Liver (tissue), 9 donors: ENCODE data around the gene FUT7. TPM values are rescaled to one million over a fixed set of nuclear protein-coding genes. Genes with fewer than 3 reads are reported as not detected.

Experiments
- DNase-seq: peaks from one replicate; pipeline ENCODE4 v3.0.0-alpha.2; 2017; ENCODE audit warnings: low spot score
- H3K27ac ChIP-seq, 2 donors: one replicate each; pipeline ENCODE4 v1.7.0; 2013; ENCODE audit warnings: inconsistent platforms in 2 of 2, low read length in 2 of 2, control low read depth in 1 of 2, low read depth in 1 of 2, mild to moderate bottlenecking in 1 of 2
- H3K27me3 ChIP-seq, 4 donors: one replicate each; pipeline versions ENCODE4 v1.6.1 to v1.7.0; 2013; ENCODE audit warnings: low read length in 3 of 4, inconsistent platforms in 1 of 4, mild to moderate bottlenecking in 1 of 4, moderate library complexity in 1 of 4; ENCODE audit not compliant: control insufficient read depth in 4 of 4, insufficient read depth in 4 of 4
- H3K36me3 ChIP-seq, 4 donors: one replicate each; pipeline versions ENCODE4 v1.6.1 to v1.7.0; 2013; ENCODE audit warnings: low read length in 3 of 4, mild to moderate bottlenecking in 3 of 4, low read depth in 1 of 4, moderate library complexity in 1 of 4; ENCODE audit not compliant: control insufficient read depth in 4 of 4, insufficient read depth in 3 of 4
- H3K4me1 ChIP-seq, 4 donors: one replicate each; pipeline versions ENCODE4 v1.6.1 to v1.7.0; 2013; ENCODE audit warnings: low read length in 3 of 4, mild to moderate bottlenecking in 3 of 4, moderate library complexity in 1 of 4; ENCODE audit not compliant: control insufficient read depth in 4 of 4, insufficient read depth in 4 of 4
- H3K4me3 ChIP-seq, 3 donors: one replicate each; pipeline versions ENCODE4 v1.6.1 to v1.7.0; 2013; ENCODE audit warnings: low read length in 3 of 3, control low read depth in 1 of 3, low read depth in 1 of 3, mild to moderate bottlenecking in 1 of 3
- H3K9ac ChIP-seq, 2 donors: one replicate each; pipeline ENCODE4 v1.7.0; 2013; ENCODE audit warnings: low read length in 2 of 2, mild to moderate bottlenecking in 2 of 2, moderate library complexity in 2 of 2, control low read depth in 1 of 2, low read depth in 1 of 2
- H3K9me3 ChIP-seq, 4 donors: one replicate each; pipeline versions ENCODE4 v1.6.1 to v1.7.0; 2013; ENCODE audit warnings: low read length in 3 of 4; ENCODE audit not compliant: control insufficient read depth in 4 of 4
- EGR1 ChIP-seq, 2 donors: IDR thresholded peaks; 2 replicates each; pipeline ENCODE4 v1.6.1; 2016 to 2018; ENCODE audit warnings: antibody characterized with exemption in 2 of 2, low read depth in 2 of 2
- FOXA1 ChIP-seq: IDR thresholded peaks from 2 replicates; pipeline ENCODE4 v1.6.1; 2016; ENCODE audit warnings: antibody characterized with exemption
- FOXA2 ChIP-seq: IDR thresholded peaks from 2 replicates; pipeline ENCODE4 v1.6.1; 2016; ENCODE audit warnings: antibody characterized with exemption
- HNF4A ChIP-seq, 2 donors: conservative IDR thresholded peaks; 2 replicates each; pipeline ENCODE4 v1.6.1; 2016; ENCODE audit warnings: antibody characterized with exemption in 2 of 2, mild to moderate bottlenecking in 2 of 2
- HNF4G ChIP-seq: IDR thresholded peaks from 2 replicates; pipeline ENCODE4 v1.6.1; 2016; ENCODE audit warnings: antibody characterized with exemption
- JUND ChIP-seq, 2 donors: IDR thresholded peaks; 2 replicates each; pipeline ENCODE4 v1.6.1; 2016; ENCODE audit warnings: antibody characterized with exemption in 2 of 2
- MAX ChIP-seq: IDR thresholded peaks from 2 replicates; pipeline ENCODE4 v1.6.1; 2016; ENCODE audit warnings: antibody characterized with exemption
- NR2F2 ChIP-seq: IDR thresholded peaks from 2 replicates; pipeline ENCODE4 v1.6.1; 2016; ENCODE audit warnings: antibody characterized with exemption
- RAD21 ChIP-seq, 2 donors: IDR thresholded peaks; 2 replicates each; pipeline ENCODE4 v1.6.1; 2016; ENCODE audit warnings: antibody characterized with exemption in 2 of 2, mild to moderate bottlenecking in 2 of 2
- REST ChIP-seq: IDR thresholded peaks from 2 replicates; pipeline ENCODE4 v1.6.1; 2016; ENCODE audit warnings: antibody characterized with exemption, mild to moderate bottlenecking
- RXRA ChIP-seq, 2 donors: IDR thresholded peaks; 2 replicates each; pipeline ENCODE4 v1.6.1; 2017 to 2018; ENCODE audit warnings: antibody characterized with exemption in 2 of 2, mild to moderate bottlenecking in 1 of 2
- SP1 ChIP-seq: IDR thresholded peaks from 2 replicates; pipeline ENCODE4 v1.6.1; 2018; ENCODE audit warnings: antibody characterized with exemption, mild to moderate bottlenecking
- YY1 ChIP-seq: IDR thresholded peaks from 2 replicates; pipeline ENCODE4 v1.6.1; 2016; ENCODE audit warnings: antibody characterized with exemption, mild to moderate bottlenecking
- ZBTB33 ChIP-seq: IDR thresholded peaks from 2 replicates; pipeline ENCODE4 v1.6.1; 2016; ENCODE audit warnings: antibody characterized with exemption
- WGBS: extraction: QIAGEN DNeasy Blood & Tissue Kit; methylation state at CpG from one replicate; pipeline ENCODE4 v1.1.7; 2013; 5-methylcytosine and 5-hydroxymethylcytosine counted together
- polyA plus RNA-seq, 2 donors: library from polyadenylated mRNA; stranded (reverse) in 1 of 2; unstranded in 1 of 2; fragments of 200-250 nt in 1 of 2; fragments of >200 nt in 1 of 2; fragmentation: Nextera tagmentation in 1 of 2; extraction: Ambion mirVana in 1 of 2; gene quantifications; one replicate each; pipeline versions ENCODE4 v1.2.1 to v1.2.3, GENCODE V29; 2013 to 2015
- total RNA-seq, 2 donors: library from RNA; depleted of rRNA; stranded (reverse); fragments of >200 nt; gene quantifications; one replicate each; pipeline ENCODE4 v1.2.3, GENCODE V29; 2014
- donor health status: healthy.
- donor health status: healthy.
- donor health status: healthy.
- donor health status: healthy.
- donor health status: healthy.

FUT7 gene
- total and polyA plus RNA-seq, 4 donors = 0.14 to 0.67 (median 0.37) TPM; not detected in 1

DNA sequence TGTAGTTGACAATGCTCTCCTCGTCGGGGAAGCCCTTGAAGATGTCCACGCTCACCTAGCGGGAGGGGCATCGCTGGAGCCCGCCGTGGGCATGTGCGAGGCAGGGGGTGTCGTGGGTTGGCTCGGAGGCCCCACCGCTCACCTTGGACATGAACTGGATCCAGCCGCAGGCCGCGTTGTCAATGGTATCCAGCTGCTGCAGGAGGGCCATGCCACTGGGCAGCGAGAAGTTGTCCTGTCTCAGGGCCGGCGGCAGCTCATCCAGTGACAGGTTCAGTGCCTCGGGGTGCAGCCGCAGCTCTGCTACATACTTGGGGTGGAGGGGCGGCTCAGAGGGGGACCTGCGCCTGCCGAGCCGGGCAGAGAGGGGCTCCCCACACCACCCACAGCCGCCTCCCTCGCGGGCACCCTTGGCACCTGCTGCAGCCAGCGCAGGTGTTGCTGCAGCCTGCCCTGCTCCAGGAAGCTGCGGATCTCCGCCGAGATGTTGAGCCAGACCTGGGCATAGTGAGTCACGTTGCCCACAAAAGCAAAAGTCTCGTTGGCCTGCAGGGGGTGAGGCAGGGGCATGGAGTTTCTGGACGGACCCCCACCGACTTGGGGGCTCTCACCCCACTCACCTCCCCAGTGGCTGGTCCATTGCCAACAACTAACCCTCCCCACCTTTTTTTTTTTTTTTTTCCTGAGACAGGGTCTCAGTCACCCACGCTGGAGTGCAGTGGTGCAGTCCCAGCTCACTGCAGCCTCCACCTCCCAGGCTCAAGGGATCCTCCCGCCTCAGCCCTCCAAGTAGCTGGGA lies 12.9 kb downstream of the FUT7 start:
- H3K36me3 ChIP-seq = peaks cover 2 to 28% (median 12%) of the 10 kb centered on the region in 4 donors
- TF ChIP-seq JUND (IDR thresholded peaks at IDR 0.05) = no peak
- TF ChIP-seq REST = no peak
- no peak for TF ChIP-seq FOXA1
- TF ChIP-seq HNF4A (conservative IDR thresholded peaks at IDR 0.05) = no peak
- TF ChIP-seq FOXA2 = no peak
- TF ChIP-seq SP1 = no peak
- TF ChIP-seq HNF4G = no peak
- no peak for TF ChIP-seq ZBTB33
- H3K4me1 ChIP-seq = peaks cover 11 to 18% (median 16%) of the 10 kb centered on the region in 4 donors
- no peak for DNase-seq
- no peak overlapping the region for H3K27ac ChIP-seq
- no peaks in the 10 kb centered on the region for H3K27me3 ChIP-seq
- H3K4me3 ChIP-seq = no peak overlapping the region
- 95% methylated on average over 36 of the region's 36 CpGs for WGBS
- H3K9me3 ChIP-seq = no peaks in the 10 kb centered on the region
- H3K9ac ChIP-seq = no peak overlapping the region

GRCh38 chr9:137017791-137018497 lies 13.9 kb downstream of the FUT7 start:
- Histone ChIP-seq H3K27ac (no peak overlapping the region), H3K4me1 (peaks cover under 1 to 8% (median 7%) of the 10 kb centered on the region in 4 donors), H3K36me3 (peaks cover 2 to 31% (median 15%) of the 10 kb centered on the region in 4 donors), H3K9ac (no peak overlapping the region), H3K4me3 (no peak overlapping the region), H3K9me3 (no peaks in the 10 kb centered on the region), H3K27me3 (no peaks in the 10 kb centered on the region)
- TF ChIP-seq HNF4G = no peak
- TF ChIP-seq REST = no peak
- TF ChIP-seq ZBTB33 = no peak
- no peak for TF ChIP-seq JUND (IDR thresholded peaks at IDR 0.05)
- no peak for TF ChIP-seq FOXA1
- no peak for TF ChIP-seq YY1
- no peak for TF ChIP-seq FOXA2
- TF ChIP-seq EGR1 (IDR thresholded peaks at IDR 0.05; ENCODE audit: low read depth in 2 of 2) = no peak
- TF ChIP-seq RXRA (IDR thresholded peaks at IDR 0.05) = no peak
- no peak for TF ChIP-seq HNF4A (conservative IDR thresholded peaks at IDR 0.05)
- TF ChIP-seq RAD21 (IDR thresholded peaks at IDR 0.05) = no peak
- no peak for TF ChIP-seq MAX
- TF ChIP-seq NR2F2 = no peak
- DNase-seq = no peak
- 93% methylated on average over 45 of the region's 45 CpGs for WGBS
